Measurements from ENCODE around the gene ATN1. TPM values are rescaled to one million over a fixed set of nuclear protein-coding genes. Genes with fewer than 3 reads are reported as not detected.
A peak's percentile ranks its signal among the peaks of the same experiment; 100 is the strongest.

The ATN1 gene
- polyA plus RNA-seq, 3 donors = 0.40 to 10.6 TPM; not detected in 1

- peaks cover 62 to 81% of the 10 kb centered on the region in 2 donors for H3K36me3 Mint-ChIP-seq
- no peak overlapping the region for H2AFZ ChIP-seq (ENCODE audit: insufficient read depth, low read depth, low read length, poor library complexity, severe bottlenecking)
- H3K27me3 Mint-ChIP-seq (ENCODE audit: low read depth in 3 of 3) = peaks cover 0 to 7% (median 0%) of the 10 kb centered on the region in 3 donors
Observed at GRCh38 chr12:6958609-6959057, 30.9 kb downstream of the ATN1 start.

More at GRCh38 chr12:6958609-6959057, 30.9 kb downstream of the ATN1 start:
- intact Hi-C loops (cut with micrococcal nuclease) = loop anchor here (2.0 to 10.0 kb wide), 2 partner anchors 14 to 424 kb away; partner anchors contain the start of genes C12orf57 (in 1 of the 2) and GAPDH (in 1 of the 2)
- WGBS (ENCODE audit: insufficient coverage) = 11% methylated on average over 7 of the region's 10 CpGs
- peak overlapping the region; percentile 92 for H3K4me2 ChIP-seq (replicated peaks; ENCODE audit: extremely low read depth, low read length, poor library complexity, severe bottlenecking)
- peaks cover 90% of the 10 kb centered on the region for H4K20me1 ChIP-seq (ENCODE audit: insufficient read depth, low read length)
- Mint-ChIP-seq H3K4me3 (peak overlapping the region; percentile 78 to 88), H3K27ac (peak overlapping the region; percentile 96 to 99 (median 99)), H3K9me3 (peaks cover 0 to 2% (median 0%) of the 10 kb centered on the region in 7 donors), H3K4me1 (peaks cover 91% of the 10 kb centered on the region)
- peaks cover 70% of the 10 kb centered on the region for H3K79me2 ChIP-seq (ENCODE audit: insufficient read depth, low read length)
- peak overlapping the region; percentile 68 for H3K9ac ChIP-seq (ENCODE audit: insufficient read depth, low read length, poor library complexity, severe bottlenecking)
- H3K36me3 ChIP-seq (replicated peaks in 1 of 2; ENCODE audit: control insufficient read depth in 1 of 2, insufficient read depth in 2 of 2, low read length in 2 of 2) = peaks cover 60 to 62% of the 10 kb centered on the region in 2 donors
- peak overlapping the region in 2 of 3 experiments; percentile 19 to 98 for H3K4me3 ChIP-seq (replicated peaks in 1 of 3; ENCODE audit: low read depth in 2 of 3, low read length in 3 of 3)
- no peak for TF ChIP-seq CTCF (IDR thresholded peaks at IDR 0.05)
- H3K9me3 ChIP-seq (replicated peaks in 1 of 2; ENCODE audit: control insufficient read depth in 1 of 2, insufficient read depth in 1 of 2, low read length in 2 of 2) = no peaks in the 10 kb centered on the region
- H3K4me1 ChIP-seq (ENCODE audit: control insufficient read depth in 1 of 2, insufficient read depth in 2 of 2, low read length in 2 of 2) = peaks cover 94 to 97% of the 10 kb centered on the region in 2 donors
- peak; percentile 47 to 79 (median 78) for DNase-seq
- H3K27me3 ChIP-seq (ENCODE audit: control insufficient read depth in 2 of 2, insufficient read depth in 2 of 2, low read length in 2 of 2) = no peaks in the 10 kb centered on the region
- H3K27ac ChIP-seq (ENCODE audit: low read depth in 1 of 2, low read length in 2 of 2) = peak overlapping the region; percentile 87 to 95
